Liver (tissue), 9 donors: ENCODE data around the gene SCAI. TPM values are rescaled to one million over a fixed set of nuclear protein-coding genes. Genes with fewer than 3 reads are reported as not detected.

Experiments
- DNase-seq: peaks from one replicate; pipeline ENCODE4 v3.0.0-alpha.2; 2017; ENCODE audit warnings: low spot score
- H3K27ac ChIP-seq, 2 donors: one replicate each; pipeline ENCODE4 v1.7.0; 2013; ENCODE audit warnings: inconsistent platforms in 2 of 2, low read length in 2 of 2, control low read depth in 1 of 2, low read depth in 1 of 2, mild to moderate bottlenecking in 1 of 2
- H3K27me3 ChIP-seq, 4 donors: one replicate each; pipeline versions ENCODE4 v1.6.1 to v1.7.0; 2013; ENCODE audit warnings: low read length in 3 of 4, inconsistent platforms in 1 of 4, mild to moderate bottlenecking in 1 of 4, moderate library complexity in 1 of 4; ENCODE audit not compliant: control insufficient read depth in 4 of 4, insufficient read depth in 4 of 4
- H3K36me3 ChIP-seq, 4 donors: one replicate each; pipeline versions ENCODE4 v1.6.1 to v1.7.0; 2013; ENCODE audit warnings: low read length in 3 of 4, mild to moderate bottlenecking in 3 of 4, low read depth in 1 of 4, moderate library complexity in 1 of 4; ENCODE audit not compliant: control insufficient read depth in 4 of 4, insufficient read depth in 3 of 4
- H3K4me1 ChIP-seq, 4 donors: one replicate each; pipeline versions ENCODE4 v1.6.1 to v1.7.0; 2013; ENCODE audit warnings: low read length in 3 of 4, mild to moderate bottlenecking in 3 of 4, moderate library complexity in 1 of 4; ENCODE audit not compliant: control insufficient read depth in 4 of 4, insufficient read depth in 4 of 4
- H3K4me3 ChIP-seq, 3 donors: one replicate each; pipeline versions ENCODE4 v1.6.1 to v1.7.0; 2013; ENCODE audit warnings: low read length in 3 of 3, control low read depth in 1 of 3, low read depth in 1 of 3, mild to moderate bottlenecking in 1 of 3
- H3K9ac ChIP-seq, 2 donors: one replicate each; pipeline ENCODE4 v1.7.0; 2013; ENCODE audit warnings: low read length in 2 of 2, mild to moderate bottlenecking in 2 of 2, moderate library complexity in 2 of 2, control low read depth in 1 of 2, low read depth in 1 of 2
- H3K9me3 ChIP-seq, 4 donors: one replicate each; pipeline versions ENCODE4 v1.6.1 to v1.7.0; 2013; ENCODE audit warnings: low read length in 3 of 4; ENCODE audit not compliant: control insufficient read depth in 4 of 4
- CTCF ChIP-seq: fragments of 150-350 bp; IDR thresholded peaks from 2 replicates; pipeline ENCODE4 v1.5.1; 2017; ENCODE audit warnings: improper control_type of control experiment, low read depth, low read length; ENCODE audit not compliant: missing input control
- EGR1 ChIP-seq, 2 donors: IDR thresholded peaks; 2 replicates each; pipeline ENCODE4 v1.6.1; 2016 to 2018; ENCODE audit warnings: antibody characterized with exemption in 2 of 2, low read depth in 2 of 2
- FOXA1 ChIP-seq: IDR thresholded peaks from 2 replicates; pipeline ENCODE4 v1.6.1; 2016; ENCODE audit warnings: antibody characterized with exemption
- FOXA2 ChIP-seq: IDR thresholded peaks from 2 replicates; pipeline ENCODE4 v1.6.1; 2016; ENCODE audit warnings: antibody characterized with exemption
- GABPA ChIP-seq, 2 donors: IDR thresholded peaks in 1 of 2; conservative IDR thresholded peaks in 1 of 2; 2 replicates each; pipeline ENCODE4 v1.6.1; 2016; ENCODE audit warnings: antibody characterized with exemption in 2 of 2, mild to moderate bottlenecking in 1 of 2, moderate library complexity in 1 of 2
- HNF4A ChIP-seq, 2 donors: conservative IDR thresholded peaks; 2 replicates each; pipeline ENCODE4 v1.6.1; 2016; ENCODE audit warnings: antibody characterized with exemption in 2 of 2, mild to moderate bottlenecking in 2 of 2
- HNF4G ChIP-seq: IDR thresholded peaks from 2 replicates; pipeline ENCODE4 v1.6.1; 2016; ENCODE audit warnings: antibody characterized with exemption
- MAX ChIP-seq: IDR thresholded peaks from 2 replicates; pipeline ENCODE4 v1.6.1; 2016; ENCODE audit warnings: antibody characterized with exemption
- NR2F2 ChIP-seq: IDR thresholded peaks from 2 replicates; pipeline ENCODE4 v1.6.1; 2016; ENCODE audit warnings: antibody characterized with exemption
- RAD21 ChIP-seq, 2 donors: IDR thresholded peaks; 2 replicates each; pipeline ENCODE4 v1.6.1; 2016; ENCODE audit warnings: antibody characterized with exemption in 2 of 2, mild to moderate bottlenecking in 2 of 2
- REST ChIP-seq: IDR thresholded peaks from 2 replicates; pipeline ENCODE4 v1.6.1; 2016; ENCODE audit warnings: antibody characterized with exemption, mild to moderate bottlenecking
- RXRA ChIP-seq, 2 donors: IDR thresholded peaks; 2 replicates each; pipeline ENCODE4 v1.6.1; 2017 to 2018; ENCODE audit warnings: antibody characterized with exemption in 2 of 2, mild to moderate bottlenecking in 1 of 2
- SP1 ChIP-seq: IDR thresholded peaks from 2 replicates; pipeline ENCODE4 v1.6.1; 2018; ENCODE audit warnings: antibody characterized with exemption, mild to moderate bottlenecking
- TAF1 ChIP-seq: conservative IDR thresholded peaks from 2 replicates; pipeline ENCODE4 v1.6.1; 2016; ENCODE audit warnings: antibody characterized with exemption, mild to moderate bottlenecking
- YY1 ChIP-seq: IDR thresholded peaks from 2 replicates; pipeline ENCODE4 v1.6.1; 2016; ENCODE audit warnings: antibody characterized with exemption, mild to moderate bottlenecking
- ZBTB33 ChIP-seq: IDR thresholded peaks from 2 replicates; pipeline ENCODE4 v1.6.1; 2016; ENCODE audit warnings: antibody characterized with exemption
- WGBS: extraction: QIAGEN DNeasy Blood & Tissue Kit; methylation state at CpG from one replicate; pipeline ENCODE4 v1.1.7; 2013; 5-methylcytosine and 5-hydroxymethylcytosine counted together
- polyA plus RNA-seq, 2 donors: library from polyadenylated mRNA; stranded (reverse) in 1 of 2; unstranded in 1 of 2; fragments of 200-250 nt in 1 of 2; fragments of >200 nt in 1 of 2; fragmentation: Nextera tagmentation in 1 of 2; extraction: Ambion mirVana in 1 of 2; gene quantifications; one replicate each; pipeline versions ENCODE4 v1.2.1 to v1.2.3, GENCODE V29; 2013 to 2015
- total RNA-seq, 2 donors: library from RNA; depleted of rRNA; stranded (reverse); fragments of >200 nt; gene quantifications; one replicate each; pipeline ENCODE4 v1.2.3, GENCODE V29; 2014
- donor health status: healthy.
- donor health status: healthy.
- donor health status: healthy.
- donor health status: healthy.
- donor health status: healthy.

SCAI gene
- total and polyA plus RNA-seq, 4 donors, result 0.24 to 5.3 (median 1.6) TPM

GRCh38 chr9:125151730-125152129 is 8.4 kb upstream of the SCAI start:
- no peaks in the 10 kb centered on the region for H3K9me3 ChIP-seq
- H3K4me3 ChIP-seq, result no peak overlapping the region
- TF ChIP-seq FOXA1 (no peak), NR2F2 (no peak), SP1 (no peak), ZBTB33 (no peak), GABPA (IDR thresholded peaks at IDR 0.05 in 1 of 2, conservative IDR thresholded peaks at IDR 0.05 in 1 of 2) (no peak), RXRA (IDR thresholded peaks at IDR 0.05) (no peak), RAD21 (IDR thresholded peaks at IDR 0.05) (no peak), YY1 (no peak), EGR1 (IDR thresholded peaks at IDR 0.05; ENCODE audit: low read depth in 2 of 2) (no peak), MAX (no peak), CTCF (no peak), TAF1 (no peak), REST (no peak)
- H3K27me3 ChIP-seq, result no peaks in the 10 kb centered on the region
- peaks cover 0 to 22% (median 12%) of the 10 kb centered on the region in 4 donors for H3K36me3 ChIP-seq
- H3K4me1 ChIP-seq, result peaks cover 3 to 18% (median 6%) of the 10 kb centered on the region in 4 donors
- no peak overlapping the region for H3K27ac ChIP-seq
- WGBS, result 95% methylated on average over 2 of the region's 2 CpGs
- DNase-seq, result no peak
- no peak overlapping the region for H3K9ac ChIP-seq

- H3K4me3 ChIP-seq, result peak overlapping the region in 1 of 3 donors; percentile 13
- DNase-seq, result no peak
- H3K27me3 ChIP-seq, result no peaks in the 10 kb centered on the region
- peaks cover 0 to 22% (median 12%) of the 10 kb centered on the region in 4 donors for H3K36me3 ChIP-seq
- H3K27ac ChIP-seq, result peak overlapping the region in 1 of 2 donors; percentile 47
- WGBS, result 45% methylated on average over 12 of the region's 12 CpGs
- H3K4me1 ChIP-seq, result peaks cover 4 to 22% (median 6%) of the 10 kb centered on the region in 4 donors
- H3K9me3 ChIP-seq, result no peaks in the 10 kb centered on the region
- H3K9ac ChIP-seq, result no peak overlapping the region
- peak; percentile 42 for TF ChIP-seq ZBTB33
- no peak for TF ChIP-seq EGR1 (IDR thresholded peaks at IDR 0.05; ENCODE audit: low read depth in 2 of 2)
- TF ChIP-seq RAD21 (IDR thresholded peaks at IDR 0.05), result peak in 1 of 2 donors; percentile 23
- TF ChIP-seq HNF4G, result peak; percentile 47
- TF ChIP-seq REST, result peak; percentile 13
- peak; percentile 82 to 86 for TF ChIP-seq HNF4A (conservative IDR thresholded peaks at IDR 0.05)
- TF ChIP-seq NR2F2, result no peak
- TF ChIP-seq YY1, result peak; percentile 76
- TF ChIP-seq GABPA (IDR thresholded peaks at IDR 0.05 in 1 of 2, conservative IDR thresholded peaks at IDR 0.05 in 1 of 2), result peak in 1 of 2 donors; percentile 43
- TF ChIP-seq FOXA2, result no peak
- TF ChIP-seq TAF1, result no peak
- TF ChIP-seq SP1, result peak; percentile 69
Measured at GRCh38 chr9:125150349-125151245, 7.3 kb upstream of the SCAI start.
